ENCODE data around the gene DDX43.
A peak's percentile ranks its signal among the peaks of the same experiment; 100 is the strongest.
"Not testable (repeated sequence)": the region's sequence is repeated elsewhere in the genome, so short reads cannot be mapped to it uniquely, and the experiment has no call there.

DDX43 gene

GRCh38 chr6:73371984-73372383 lies 22.6 kb upstream of the DDX43 start:
- DNase-seq (ENCODE audit: low read depth), result no peak
- H3K4me3 ChIP-seq (ENCODE audit: low read length), result no peak overlapping the region
- no peak for TF ChIP-seq CTCF (conservative IDR thresholded peaks at IDR 0.05; ENCODE audit: low read length)

- H3K4me3 ChIP-seq (ENCODE audit: low read length), result no peak overlapping the region
- TF ChIP-seq CTCF (conservative IDR thresholded peaks at IDR 0.05; ENCODE audit: low read length), result no peak
- DNase-seq (ENCODE audit: low read depth), result no peak
These were observed 22.1 kb upstream of the DDX43 start for GRCh38 chr6:73372516-73372915.

GRCh38 chr6:73375216-73375615 lies 19.4 kb upstream of the DDX43 start:
- DNase-seq (ENCODE audit: low read depth), result no peak
- TF ChIP-seq CTCF (conservative IDR thresholded peaks at IDR 0.05; ENCODE audit: low read length), result no peak
- no peak overlapping the region for H3K4me3 ChIP-seq (ENCODE audit: low read length)

- H3K4me3 ChIP-seq (ENCODE audit: low read length), result no peak overlapping the region
- TF ChIP-seq CTCF (conservative IDR thresholded peaks at IDR 0.05; ENCODE audit: low read length), result no peak
- DNase-seq (ENCODE audit: low read depth), result no peak
These were observed 17.4 kb upstream of the DDX43 start for GRCh38 chr6:73377225-73377624.

GRCh38 chr6:73381531-73381930 lies 13.1 kb upstream of the DDX43 start:
- not testable (repeated sequence) for DNase-seq (ENCODE audit: low read depth); H3K4me3 ChIP-seq (ENCODE audit: low read length)

GRCh38 chr6:73382462-73383113 lies 12.0 kb upstream of the DDX43 start:
- no peak overlapping the region for H3K4me3 ChIP-seq (ENCODE audit: low read length)
- TF ChIP-seq CTCF (conservative IDR thresholded peaks at IDR 0.05; ENCODE audit: low read length), result no peak
- DNase-seq (ENCODE audit: low read depth), result no peak

- DNase-seq (ENCODE audit: low read depth), result no peak
- peak overlapping the region; percentile 69 for H3K4me3 ChIP-seq (ENCODE audit: low read length)
- no peak for TF ChIP-seq CTCF (conservative IDR thresholded peaks at IDR 0.05; ENCODE audit: low read length)
These were observed 6.2 kb upstream of the DDX43 start for GRCh38 chr6:73388433-73388799.

Data from AG10803 (cell line).